H1 (cell line): ENCODE measurements around the gene VIPAS39. TPM values are rescaled to one million over a fixed set of nuclear protein-coding genes. Genes with fewer than 3 reads are reported as not detected.
A peak's percentile ranks its signal among the peaks of the same experiment; 100 is the strongest.

Experiments used
- CBX8 ChIP-seq: fragments of 300-800, 300-1000 bp; sonication (generic); IDR thresholded peaks from 2 replicates; pipeline ENCODE4 v1.7.1; 2016; ENCODE audit warnings: low read depth, low read length, borderline replicate concordance
- HDAC2 ChIP-seq, 2 experiments: fragments of 300-600 bp in 1 of 2; sonication (generic) in 1 of 2; IDR thresholded peaks; 2 replicates each; pipeline ENCODE4 v1.6.1; 2011 to 2012; ENCODE audit warnings: low read depth in 2 of 2, low read length in 2 of 2, mild to moderate bottlenecking in 2 of 2, moderate library complexity in 2 of 2, borderline replicate concordance in 1 of 2, inconsistent platforms in 1 of 2
- KDM5A ChIP-seq: fragments of 200-600 bp; IDR thresholded peaks from 2 replicates; pipeline ENCODE4 v1.7.1; 2012; ENCODE audit warnings: mild to moderate bottlenecking, low read length, inconsistent platforms, mixed read lengths
- polyA plus RNA-seq, 7 experiments: library from polyadenylated mRNA; depleted of rRNA in 3 of 7; stranded (reverse) in 5 of 7; unstranded in 2 of 7; fragments of >200 nt in 5 of 7; fragments of 200-250 nt in 2 of 7; gene quantifications; 1 replicate in 5 of 7; 2 replicates in 1 of 7; 4 replicates in 1 of 7; pipeline versions ENCODE4 v1.2.1 to v1.2.3, GENCODE V29; 2011 to 2013; ENCODE audit warnings: missing spikeins in 2 of 7, mixed read lengths in 2 of 7
- total RNA-seq: library from RNA; stranded (reverse); fragmentation: NEBNext Ultra II Directional; extraction: Animal tissue kit (Norgen Biotek cat#: 25700); gene quantifications from 2 replicates; pipeline ENCODE4 v1.2.1, GENCODE V29; 2021

Gene VIPAS39
- total and polyA plus RNA-seq, 2 of the 8 experiments (the other 6 are each of a cell fraction or from before 2014, with no cell fraction given): 19.6 to 20.6 TPM

DNA sequence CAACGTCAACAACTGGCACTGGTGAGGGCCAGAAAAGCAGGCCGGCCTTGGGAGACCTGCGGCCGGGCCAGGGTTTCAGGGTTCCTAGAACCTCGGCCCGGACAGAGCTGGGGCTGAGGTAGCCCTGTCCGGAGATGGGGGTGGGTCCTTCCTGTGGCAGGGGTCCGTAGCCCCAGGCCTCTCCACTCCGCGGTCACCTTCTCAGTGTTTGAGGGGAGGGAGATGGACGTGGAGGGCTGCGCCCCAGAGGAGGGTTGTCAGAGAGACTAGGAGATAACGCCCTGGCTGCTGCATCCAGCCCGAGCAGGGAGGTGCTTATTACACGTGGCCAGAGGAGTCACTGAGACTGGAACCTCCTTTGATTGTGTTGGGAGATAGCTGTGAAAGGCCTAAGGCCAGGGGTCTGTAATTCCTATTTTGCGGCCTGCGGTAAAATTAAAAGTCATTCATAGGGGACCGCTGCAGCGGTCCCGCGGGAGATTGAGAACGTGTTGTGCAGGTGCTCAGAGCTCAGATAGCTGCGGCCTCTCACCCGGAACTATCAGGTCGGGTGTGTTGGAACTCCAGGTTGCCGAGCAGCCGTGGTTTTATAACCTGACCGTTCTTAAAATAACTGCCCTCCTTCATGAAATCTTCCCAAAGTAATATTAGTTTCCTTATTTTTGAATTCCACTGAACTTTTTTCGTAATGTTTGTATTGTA, 999 bp upstream of the VIPAS39 start (continued):
- TF ChIP-seq CBX8 (no peak), KDM5A (no peak), HDAC2 (IDR thresholded peaks at IDR 0.05; ENCODE audit: borderline replicate concordance in 1 of 2, low read depth in 2 of 2, low read length in 2 of 2) (peak in 1 of 2 experiments; percentile 68; a peak in 1 of 4 replicates)
